Measurements from ENCODE around the gene VPS35L.

Gene VPS35L

GRCh38 chr16:19563377-19563776, 7.9 kb downstream of the VPS35L start:
- Histone ChIP-seq H4K91ac (ENCODE audit: low read depth, low read length) (no peak overlapping the region), H3K27me3 (ENCODE audit: insufficient read depth, low read length) (no peaks in the 10 kb centered on the region), H3K4me1 (ENCODE audit: control insufficient read depth in 1 of 2, insufficient read depth in 2 of 2, low read length in 2 of 2) (peaks cover 0 to 1% of the 10 kb centered on the region in 2 experiments), H2AFZ (ENCODE audit: insufficient read depth, low read length, poor library complexity) (no peak overlapping the region), H2BK5ac (ENCODE audit: low read depth, low read length, poor library complexity) (no peak overlapping the region), H2AK5ac (ENCODE audit: low read length) (no peak overlapping the region), H3K18ac (ENCODE audit: low read length) (no peak overlapping the region), H3K36me3 (ENCODE audit: control insufficient read depth in 1 of 2, insufficient read depth in 2 of 2, low read length in 2 of 2) (peaks cover 10 to 24% of the 10 kb centered on the region in 2 experiments), H2BK120ac (ENCODE audit: insufficient read depth, low read length, poor library complexity) (no peak overlapping the region), H3K4me3 (ENCODE audit: low read depth, low read length) (no peak overlapping the region), H3K79me2 (ENCODE audit: control insufficient read depth, insufficient read depth, low read length, poor library complexity) (no peaks in the 10 kb centered on the region), H3K14ac (ENCODE audit: low read length) (no peak overlapping the region), H3K4ac (ENCODE audit: low read depth, low read length) (no peak overlapping the region), H3K4me2 (ENCODE audit: low read length) (no peak overlapping the region), H3K23ac (ENCODE audit: low read length) (no peak overlapping the region), H3K79me1 (ENCODE audit: low read length) (no peaks in the 10 kb centered on the region), H2BK12ac (ENCODE audit: low read length) (no peak overlapping the region), H4K12ac (ENCODE audit: low read depth, low read length) (no peak overlapping the region), H3K9ac (ENCODE audit: low read length) (no peak overlapping the region), H3K9me3 (ENCODE audit: insufficient read depth, low read depth, low read length) (no peaks in the 10 kb centered on the region), H3K27ac (ENCODE audit: low read depth, low read length) (no peak overlapping the region), H4K8ac (ENCODE audit: low read depth, low read length) (no peak overlapping the region)
- no CpG with 5 or more reads among the region's 4 CpGs for WGBS (ENCODE audit: extremely low coverage, insufficient coverage, insufficient read length)
- DNase-seq, result no peak

GRCh38 chr16:19566362-19566761, 10.9 kb downstream of the VPS35L start:
- Histone ChIP-seq H2AFZ (ENCODE audit: insufficient read depth, low read length, poor library complexity) (no peak overlapping the region), H2BK120ac (ENCODE audit: insufficient read depth, low read length, poor library complexity) (no peak overlapping the region), H3K23ac (ENCODE audit: low read length) (no peak overlapping the region), H3K79me2 (ENCODE audit: control insufficient read depth, insufficient read depth, low read length, poor library complexity) (no peaks in the 10 kb centered on the region), H3K27me3 (ENCODE audit: insufficient read depth, low read length) (no peaks in the 10 kb centered on the region), H3K27ac (ENCODE audit: low read depth, low read length) (no peak overlapping the region), H3K79me1 (ENCODE audit: low read length) (no peaks in the 10 kb centered on the region), H3K9ac (ENCODE audit: low read length) (no peak overlapping the region), H3K18ac (ENCODE audit: low read length) (no peak overlapping the region), H2AK5ac (ENCODE audit: low read length) (no peak overlapping the region), H3K36me3 (ENCODE audit: control insufficient read depth in 1 of 2, insufficient read depth in 2 of 2, low read length in 2 of 2) (peaks cover 23 to 36% of the 10 kb centered on the region in 2 experiments), H4K12ac (ENCODE audit: low read depth, low read length) (no peak overlapping the region), H4K91ac (ENCODE audit: low read depth, low read length) (no peak overlapping the region), H4K8ac (ENCODE audit: low read depth, low read length) (no peak overlapping the region), H2BK12ac (ENCODE audit: low read length) (no peak overlapping the region), H2BK5ac (ENCODE audit: low read depth, low read length, poor library complexity) (no peak overlapping the region), H3K9me3 (ENCODE audit: insufficient read depth, low read depth, low read length) (peaks cover 1% of the 10 kb centered on the region), H3K4me3 (ENCODE audit: low read depth, low read length) (no peak overlapping the region), H3K4me2 (ENCODE audit: low read length) (no peak overlapping the region), H3K4me1 (ENCODE audit: control insufficient read depth in 1 of 2, insufficient read depth in 2 of 2, low read length in 2 of 2) (no peaks in the 10 kb centered on the region), H3K4ac (ENCODE audit: low read depth, low read length) (no peak overlapping the region), H3K14ac (ENCODE audit: low read length) (no peak overlapping the region)
- WGBS (ENCODE audit: extremely low coverage, insufficient coverage, insufficient read length), result no CpG with 5 or more reads among the region's 3 CpGs
- no peak for DNase-seq

GRCh38 chr16:19567560-19567959, 12.1 kb downstream of the VPS35L start:
- H3K9ac ChIP-seq (ENCODE audit: low read length), result no peak overlapping the region
- no peak overlapping the region for H2AK5ac ChIP-seq (ENCODE audit: low read length)
- no peaks in the 10 kb centered on the region for H3K79me2 ChIP-seq (ENCODE audit: control insufficient read depth, insufficient read depth, low read length, poor library complexity)
- no peak overlapping the region for H4K12ac ChIP-seq (ENCODE audit: low read depth, low read length)
- H3K4me2 ChIP-seq (ENCODE audit: low read length), result no peak overlapping the region
- no peak overlapping the region for H2BK5ac ChIP-seq (ENCODE audit: low read depth, low read length, poor library complexity)
- no peak overlapping the region for H3K14ac ChIP-seq (ENCODE audit: low read length)
- no peak overlapping the region for H3K18ac ChIP-seq (ENCODE audit: low read length)
- no peak overlapping the region for H3K23ac ChIP-seq (ENCODE audit: low read length)
- H3K27me3 ChIP-seq (ENCODE audit: insufficient read depth, low read length), result no peaks in the 10 kb centered on the region
- no peak overlapping the region for H3K4ac ChIP-seq (ENCODE audit: low read depth, low read length)
- no peaks in the 10 kb centered on the region for H3K4me1 ChIP-seq (ENCODE audit: control insufficient read depth in 1 of 2, insufficient read depth in 2 of 2, low read length in 2 of 2)
- no peak overlapping the region for H3K4me3 ChIP-seq (ENCODE audit: low read depth, low read length)
- H4K91ac ChIP-seq (ENCODE audit: low read depth, low read length), result no peak overlapping the region
- DNase-seq, result no peak
- H3K79me1 ChIP-seq (ENCODE audit: low read length), result no peaks in the 10 kb centered on the region
- WGBS (ENCODE audit: extremely low coverage, insufficient coverage, insufficient read length), result no CpG with 5 or more reads among the region's 8 CpGs
- no peak overlapping the region for H2AFZ ChIP-seq (ENCODE audit: insufficient read depth, low read length, poor library complexity)
- H3K27ac ChIP-seq (ENCODE audit: low read depth, low read length), result no peak overlapping the region
- no peak overlapping the region for H2BK120ac ChIP-seq (ENCODE audit: insufficient read depth, low read length, poor library complexity)
- no peak overlapping the region for H2BK12ac ChIP-seq (ENCODE audit: low read length)
- peaks cover 1% of the 10 kb centered on the region for H3K9me3 ChIP-seq (ENCODE audit: insufficient read depth, low read depth, low read length)
- H3K36me3 ChIP-seq (ENCODE audit: control insufficient read depth in 1 of 2, insufficient read depth in 2 of 2, low read length in 2 of 2), result peaks cover 27 to 37% of the 10 kb centered on the region in 2 experiments
- H4K8ac ChIP-seq (ENCODE audit: low read depth, low read length), result no peak overlapping the region

- Histone ChIP-seq H4K91ac (ENCODE audit: low read depth, low read length) (no peak overlapping the region), H3K9me3 (ENCODE audit: insufficient read depth, low read depth, low read length) (peaks cover 1% of the 10 kb centered on the region), H2BK12ac (ENCODE audit: low read length) (no peak overlapping the region), H3K27ac (ENCODE audit: low read depth, low read length) (no peak overlapping the region), H2BK5ac (ENCODE audit: low read depth, low read length, poor library complexity) (no peak overlapping the region), H3K36me3 (ENCODE audit: control insufficient read depth in 1 of 2, insufficient read depth in 2 of 2, low read length in 2 of 2) (peaks cover 40 to 51% of the 10 kb centered on the region in 2 experiments), H2BK120ac (ENCODE audit: insufficient read depth, low read length, poor library complexity) (no peak overlapping the region), H3K79me1 (ENCODE audit: low read length) (no peaks in the 10 kb centered on the region), H4K8ac (ENCODE audit: low read depth, low read length) (no peak overlapping the region), H2AFZ (ENCODE audit: insufficient read depth, low read length, poor library complexity) (no peak overlapping the region), H3K14ac (ENCODE audit: low read length) (no peak overlapping the region), H3K79me2 (ENCODE audit: control insufficient read depth, insufficient read depth, low read length, poor library complexity) (no peaks in the 10 kb centered on the region), H3K4ac (ENCODE audit: low read depth, low read length) (no peak overlapping the region), H3K23ac (ENCODE audit: low read length) (no peak overlapping the region), H3K4me3 (ENCODE audit: low read depth, low read length) (no peak overlapping the region), H3K18ac (ENCODE audit: low read length) (no peak overlapping the region), H3K4me2 (ENCODE audit: low read length) (no peak overlapping the region), H3K4me1 (ENCODE audit: control insufficient read depth in 1 of 2, insufficient read depth in 2 of 2, low read length in 2 of 2) (no peaks in the 10 kb centered on the region), H4K12ac (ENCODE audit: low read depth, low read length) (no peak overlapping the region), H3K27me3 (ENCODE audit: insufficient read depth, low read length) (no peaks in the 10 kb centered on the region), H3K9ac (ENCODE audit: low read length) (no peak overlapping the region), H2AK5ac (ENCODE audit: low read length) (no peak overlapping the region)
- DNase-seq, result no peak
- WGBS (ENCODE audit: extremely low coverage, insufficient coverage, insufficient read length), result no CpG with 5 or more reads among the region's 9 CpGs
These were observed 18.5 kb downstream of the VPS35L start for GRCh38 chr16:19573997-19574396.
